Fibroblast of lung (primary cell): ENCODE results near the gene PHTF2.

Experiments
- EZH2 ChIP-seq: IDR thresholded peaks from 2 replicates; pipeline ENCODE4 v1.5.1; 2012; ENCODE audit warnings: low read length, control low read depth, mild to moderate bottlenecking; ENCODE audit errors: missing control alignments
- TF ChIP-seq, protein P1 (sequence below), 2 donors: IDR thresholded peaks in 1 of 2; conservative IDR thresholded peaks in 1 of 2; 1 replicate in 1 of 2; 2 replicates in 1 of 2; pipeline ENCODE4 v1.5.1; 2011 to 2012; ENCODE audit warnings: low read length in 2 of 2, control low read depth in 1 of 2, inconsistent platforms in 1 of 2, low read depth in 1 of 2, mild to moderate bottlenecking in 1 of 2

DNA sequence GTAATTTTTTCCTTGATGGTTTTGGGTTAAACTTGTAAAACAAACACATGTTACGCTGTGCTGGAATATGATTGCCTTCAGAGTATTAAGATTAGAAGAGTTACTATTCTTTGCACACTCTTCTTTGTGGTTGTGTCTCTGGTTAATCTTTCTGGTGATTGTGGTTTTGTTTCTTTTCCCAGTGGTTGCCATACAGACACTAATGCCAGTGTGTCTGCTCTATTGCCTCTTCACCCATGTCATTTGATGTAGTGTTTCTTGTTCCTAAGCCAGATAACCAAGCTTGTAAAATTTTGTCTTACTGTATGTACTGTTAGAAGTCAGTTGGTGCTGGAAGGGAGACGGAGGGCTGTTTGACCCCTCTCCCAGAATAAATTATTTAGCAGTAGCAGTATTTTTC is 124.8 kb downstream of the PHTF2 start:
- TF ChIP-seq, protein P1, sequence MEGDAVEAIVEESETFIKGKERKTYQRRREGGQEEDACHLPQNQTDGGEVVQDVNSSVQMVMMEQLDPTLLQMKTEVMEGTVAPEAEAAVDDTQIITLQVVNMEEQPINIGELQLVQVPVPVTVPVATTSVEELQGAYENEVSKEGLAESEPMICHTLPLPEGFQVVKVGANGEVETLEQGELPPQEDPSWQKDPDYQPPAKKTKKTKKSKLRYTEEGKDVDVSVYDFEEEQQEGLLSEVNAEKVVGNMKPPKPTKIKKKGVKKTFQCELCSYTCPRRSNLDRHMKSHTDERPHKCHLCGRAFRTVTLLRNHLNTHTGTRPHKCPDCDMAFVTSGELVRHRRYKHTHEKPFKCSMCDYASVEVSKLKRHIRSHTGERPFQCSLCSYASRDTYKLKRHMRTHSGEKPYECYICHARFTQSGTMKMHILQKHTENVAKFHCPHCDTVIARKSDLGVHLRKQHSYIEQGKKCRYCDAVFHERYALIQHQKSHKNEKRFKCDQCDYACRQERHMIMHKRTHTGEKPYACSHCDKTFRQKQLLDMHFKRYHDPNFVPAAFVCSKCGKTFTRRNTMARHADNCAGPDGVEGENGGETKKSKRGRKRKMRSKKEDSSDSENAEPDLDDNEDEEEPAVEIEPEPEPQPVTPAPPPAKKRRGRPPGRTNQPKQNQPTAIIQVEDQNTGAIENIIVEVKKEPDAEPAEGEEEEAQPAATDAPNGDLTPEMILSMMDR (conservative IDR thresholded peaks at IDR 0.05 in 1 of 2, IDR thresholded peaks at IDR 0.05 in 1 of 2; ENCODE audit: low read depth in 1 of 2, low read length in 2 of 2), result no peak
- TF ChIP-seq EZH2, result no peak
